ENCODE measurements around the gene VSTM2L.

Gene VSTM2L

DNA sequence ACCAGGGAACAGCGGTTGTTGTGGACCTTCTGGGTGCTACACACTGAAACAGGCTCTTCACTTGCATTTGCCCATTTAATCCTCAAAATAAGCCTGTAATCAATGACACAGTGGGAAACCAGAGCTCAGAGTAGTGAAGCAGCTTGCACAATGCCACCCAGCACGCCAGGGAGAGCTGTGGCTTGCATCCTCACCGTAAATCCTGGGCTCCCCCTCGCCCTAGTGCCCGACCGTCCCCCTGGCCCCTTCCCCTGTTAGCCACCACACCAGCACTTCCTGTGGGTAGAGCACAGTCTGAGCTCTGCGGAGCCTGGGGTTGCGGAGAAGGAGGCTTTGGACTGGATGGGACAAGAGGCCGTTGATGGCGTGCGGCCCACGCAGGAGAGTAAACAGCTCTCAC, 14.5 kb downstream of the VSTM2L start:
- no peak for DNase-seq (ENCODE audit: low read depth in 2 of 3, low spot score in 2 of 3)

DNA sequence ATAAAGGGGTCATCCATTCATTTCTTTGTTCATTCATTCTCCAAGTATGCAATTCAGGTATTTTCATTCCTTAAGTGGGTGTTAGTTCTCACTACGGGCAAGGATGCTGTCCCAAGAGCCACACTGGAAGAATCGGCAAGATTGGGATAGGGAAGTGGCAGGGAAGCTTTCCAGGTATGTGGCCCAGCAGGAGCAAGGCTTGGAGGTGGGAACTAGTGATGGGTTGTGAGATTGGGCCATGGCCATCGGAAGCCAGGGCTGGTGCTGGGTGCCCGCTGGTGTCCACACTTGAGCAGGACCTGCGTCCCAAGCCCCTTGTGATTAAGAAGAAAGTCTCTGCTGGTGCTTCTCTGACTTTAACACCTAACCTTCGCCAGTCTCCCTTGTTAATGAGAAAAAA, 15.1 kb downstream of the VSTM2L start:
- no peak for DNase-seq (ENCODE audit: low read depth in 2 of 3, low spot score in 2 of 3)

DNA sequence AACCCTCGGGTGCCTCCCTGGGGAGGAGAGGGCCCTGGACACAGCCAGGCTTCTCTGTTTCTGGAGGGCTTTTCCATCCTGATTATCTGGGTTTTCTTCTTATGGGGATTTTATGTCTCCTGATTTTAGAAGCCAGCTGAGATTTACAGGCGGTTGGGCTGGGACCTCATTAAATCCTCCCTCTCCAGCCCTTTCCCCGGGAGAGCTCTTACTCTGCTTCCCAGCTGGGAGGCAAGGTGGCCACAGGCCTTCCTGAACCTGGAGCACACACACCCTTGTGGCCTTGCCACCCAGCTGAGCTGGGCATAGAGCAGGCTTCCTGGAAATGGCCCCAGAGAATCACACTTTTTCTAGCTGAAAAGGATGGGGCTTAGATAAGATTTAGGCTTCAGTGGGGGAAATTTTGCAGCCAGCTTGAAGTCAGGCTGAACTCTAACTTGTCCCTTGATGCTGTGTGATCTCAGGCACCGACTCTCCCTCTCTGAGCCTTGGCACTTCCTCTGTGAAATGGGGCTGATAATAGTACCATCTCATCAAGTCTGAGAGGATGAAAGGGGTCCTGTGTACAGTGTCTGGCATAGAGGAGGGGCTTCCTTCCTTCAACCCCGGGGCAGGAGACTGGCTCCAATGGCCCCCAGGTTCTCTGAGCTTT, 16.6 kb downstream of the VSTM2L start:
- DNase-seq (ENCODE audit: low read depth in 2 of 3, low spot score in 2 of 3), result no peak

DNA sequence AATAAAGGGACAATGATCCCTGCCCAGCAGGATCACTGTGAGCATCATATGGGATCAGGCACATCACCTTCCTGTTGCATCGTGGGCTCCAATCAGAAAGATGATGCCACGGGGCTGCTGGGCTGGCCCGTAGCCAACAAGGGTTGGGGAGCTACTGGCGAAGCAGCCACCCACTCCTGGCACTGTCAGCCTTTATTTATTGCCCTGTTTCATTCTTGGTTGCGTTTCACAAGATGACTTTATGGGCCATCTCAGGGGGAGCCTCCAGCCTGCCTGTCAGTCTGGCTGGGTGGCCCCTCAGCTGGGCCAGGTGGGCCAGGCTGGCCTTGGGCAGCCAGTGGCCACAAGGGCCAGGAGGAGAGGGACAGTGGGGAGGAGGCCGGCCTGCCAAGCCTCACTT, 17.3 kb downstream of the VSTM2L start:
- DNase-seq (ENCODE audit: low read depth in 2 of 3, low spot score in 2 of 3), result no peak

DNA sequence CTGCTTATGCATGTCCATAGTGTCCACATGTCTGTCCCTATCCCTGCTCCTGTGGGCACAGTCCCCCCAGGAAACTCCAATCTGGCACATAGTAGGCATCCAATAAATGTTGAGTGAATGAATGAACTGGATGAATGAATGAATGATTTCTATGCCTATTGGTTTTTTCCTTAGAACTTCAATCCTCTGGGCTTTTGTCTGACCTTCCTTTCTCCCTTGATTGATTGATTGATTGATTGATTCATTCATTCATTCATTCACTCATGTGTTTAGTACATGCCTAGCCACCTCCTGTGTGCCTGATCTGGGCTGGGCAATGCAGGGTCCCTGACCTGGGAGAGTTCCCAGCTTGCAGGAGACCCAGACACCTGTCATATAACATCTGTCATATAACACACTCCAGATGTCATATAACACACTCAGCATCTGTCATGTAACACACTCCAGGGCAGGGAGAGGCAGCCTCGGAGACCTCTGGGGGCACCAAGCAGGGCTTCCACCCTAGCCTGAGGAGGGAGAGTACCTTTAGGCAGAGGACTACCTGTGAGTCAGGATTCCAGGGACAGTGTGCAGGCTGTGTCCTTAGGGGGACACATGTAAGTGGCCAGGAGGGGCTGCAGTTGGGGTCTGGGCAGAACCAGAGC, 17.9 kb downstream of the VSTM2L start:
- DNase-seq (ENCODE audit: low read depth in 2 of 3, low spot score in 2 of 3), result no peak

DNA sequence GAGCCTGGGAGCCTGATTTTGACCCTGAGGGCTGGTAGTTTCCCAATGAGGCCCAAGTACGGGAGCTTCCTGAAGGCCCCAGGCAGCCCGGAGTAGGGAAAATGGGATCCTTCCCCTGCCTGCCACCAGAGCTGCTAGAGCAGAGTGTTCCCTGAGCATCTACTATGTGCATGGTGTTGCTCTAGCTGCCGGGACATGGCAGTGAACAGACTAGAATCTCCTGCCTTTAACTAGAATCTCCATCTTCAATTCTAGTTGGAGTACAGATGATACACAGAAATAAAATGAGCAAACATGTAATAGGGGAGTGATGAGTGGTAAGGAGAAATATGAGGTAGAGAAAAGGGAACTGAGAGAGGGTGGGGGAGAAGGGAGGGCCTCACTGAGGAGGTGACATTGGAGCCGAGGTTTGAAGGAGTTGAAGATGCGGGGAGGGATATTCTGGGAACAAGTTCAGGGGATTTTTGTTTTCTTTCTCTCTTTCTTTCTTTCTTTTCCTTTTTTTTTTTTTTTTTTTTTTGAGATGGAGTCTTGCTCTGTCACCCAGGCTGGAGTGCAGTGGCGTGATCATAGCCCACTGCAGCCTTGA, 18.5 kb downstream of the VSTM2L start:
- DNase-seq (ENCODE audit: low read depth in 2 of 3, low spot score in 2 of 3), result no peak

DNA sequence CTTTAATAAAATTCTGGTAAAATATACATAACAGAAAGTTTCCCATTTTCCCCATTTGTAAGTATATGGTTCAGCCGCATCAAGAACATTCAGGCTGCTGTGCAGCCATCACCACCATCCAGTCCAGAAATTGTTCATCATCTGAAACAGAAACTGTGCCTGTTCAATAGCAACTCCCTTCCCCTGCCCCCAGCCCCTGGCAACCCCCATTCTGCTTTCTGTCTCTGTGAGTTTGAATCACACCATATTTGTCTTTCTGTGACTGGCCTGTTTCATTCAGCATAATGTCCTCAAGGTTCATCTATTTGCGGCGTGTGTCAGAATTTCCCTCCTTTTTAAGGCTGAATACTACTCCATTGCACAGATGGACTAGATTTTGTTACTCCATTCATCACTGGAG, 19.1 kb downstream of the VSTM2L start:
- no peak for DNase-seq (ENCODE audit: low read depth in 2 of 3, low spot score in 2 of 3)

DNA sequence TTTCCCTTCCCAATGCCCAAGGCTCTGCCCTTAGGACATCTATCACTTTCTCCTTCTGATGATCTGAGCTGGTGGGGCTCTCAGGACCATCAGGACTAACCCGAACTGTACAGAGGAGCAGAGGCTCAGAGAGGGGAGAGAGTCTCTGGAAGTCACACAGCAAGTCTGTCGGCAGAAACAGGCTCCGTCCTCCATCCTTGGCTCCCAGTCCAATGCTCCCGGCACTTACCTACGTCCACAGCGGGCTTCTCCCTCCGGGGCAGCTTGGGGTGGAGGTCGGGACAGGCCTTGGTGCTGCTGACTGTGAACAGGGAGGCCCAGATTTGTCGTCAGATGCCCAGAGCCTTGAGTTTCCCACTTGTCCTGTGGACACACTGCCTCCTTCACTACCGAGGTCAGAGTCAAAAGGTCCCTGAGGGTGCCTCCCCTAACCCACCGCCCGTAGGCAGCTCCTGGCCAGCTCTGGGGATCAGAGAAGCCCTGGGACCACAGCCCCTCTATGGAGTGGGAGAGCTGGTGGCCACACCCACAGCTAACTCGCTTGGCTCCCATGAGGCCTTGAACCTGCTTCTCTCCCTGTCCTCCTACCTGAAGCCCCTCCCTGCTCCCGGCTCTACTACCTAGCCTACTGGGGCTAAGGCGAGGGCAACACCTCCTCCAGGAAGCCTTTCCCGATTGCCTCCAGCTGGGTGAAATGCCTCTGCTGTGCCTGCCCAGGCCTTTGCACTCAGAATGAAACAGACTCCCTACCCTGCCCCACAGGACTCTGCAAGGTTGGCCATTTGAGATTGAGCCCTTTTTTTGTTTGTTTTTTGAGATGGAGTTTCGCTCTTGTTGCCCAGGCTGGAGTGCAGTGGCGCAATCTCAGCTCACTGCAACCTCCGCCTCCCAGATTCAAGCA, 22.6 kb downstream of the VSTM2L start:
- DNase-seq (ENCODE audit: low read depth in 2 of 3, low spot score in 2 of 3), result no peak

DNA sequence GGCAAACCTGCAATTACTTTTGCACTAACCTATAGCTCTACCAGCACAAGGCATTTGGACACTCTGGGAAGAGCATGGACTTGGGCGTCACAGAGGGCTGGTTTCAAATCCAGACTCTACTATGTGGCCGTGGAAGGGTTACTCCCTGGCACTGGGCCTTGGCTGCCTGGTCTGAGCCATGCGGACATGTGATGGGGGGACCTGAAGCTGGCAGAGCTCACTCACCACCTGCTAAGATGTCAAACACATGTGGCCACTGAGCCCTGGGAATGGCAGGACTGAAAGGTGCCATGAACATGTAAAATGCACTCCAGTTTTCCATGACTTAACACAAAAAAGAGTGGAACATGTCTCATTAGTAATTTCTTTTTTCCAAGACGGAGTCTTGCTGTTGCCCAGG, 23.7 kb downstream of the VSTM2L start:
- DNase-seq (ENCODE audit: low read depth in 2 of 3, low spot score in 2 of 3), result no peak

DNA sequence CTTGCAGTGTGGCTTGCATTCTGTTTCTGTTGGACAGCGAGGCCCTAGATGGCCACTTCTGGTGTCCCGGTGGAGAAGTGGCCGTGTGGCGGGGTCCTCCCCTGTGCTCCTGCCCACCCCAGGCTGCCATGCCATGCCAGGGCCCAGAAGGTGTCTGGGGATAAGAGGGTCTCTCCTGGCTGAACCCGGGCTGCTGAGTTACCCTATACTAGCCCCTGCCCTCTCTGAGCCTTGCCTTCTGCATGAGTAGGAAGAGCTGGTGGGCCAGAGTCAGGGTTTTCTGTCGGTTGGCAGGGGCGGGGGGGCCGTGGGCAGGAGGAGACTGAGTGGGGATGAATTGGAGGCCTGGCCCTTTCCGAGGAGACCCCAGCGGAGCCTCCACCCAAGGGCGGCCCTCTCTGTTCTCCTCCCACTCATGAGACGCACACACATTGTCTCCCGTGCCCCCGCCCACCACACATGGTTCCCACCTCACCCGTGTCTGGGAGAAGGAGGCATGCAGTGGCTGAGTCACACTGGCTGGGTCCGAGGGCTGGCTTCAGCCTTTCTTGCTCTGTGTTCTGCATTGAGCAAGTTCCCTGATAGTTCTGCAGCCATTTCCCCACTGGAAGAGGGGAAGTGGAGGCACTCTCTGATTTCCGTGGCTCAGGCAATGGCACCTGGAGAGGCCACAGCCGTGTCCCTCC, 24.6 kb downstream of the VSTM2L start:
- no peak for DNase-seq (ENCODE audit: low read depth in 2 of 3, low spot score in 2 of 3)

DNA sequence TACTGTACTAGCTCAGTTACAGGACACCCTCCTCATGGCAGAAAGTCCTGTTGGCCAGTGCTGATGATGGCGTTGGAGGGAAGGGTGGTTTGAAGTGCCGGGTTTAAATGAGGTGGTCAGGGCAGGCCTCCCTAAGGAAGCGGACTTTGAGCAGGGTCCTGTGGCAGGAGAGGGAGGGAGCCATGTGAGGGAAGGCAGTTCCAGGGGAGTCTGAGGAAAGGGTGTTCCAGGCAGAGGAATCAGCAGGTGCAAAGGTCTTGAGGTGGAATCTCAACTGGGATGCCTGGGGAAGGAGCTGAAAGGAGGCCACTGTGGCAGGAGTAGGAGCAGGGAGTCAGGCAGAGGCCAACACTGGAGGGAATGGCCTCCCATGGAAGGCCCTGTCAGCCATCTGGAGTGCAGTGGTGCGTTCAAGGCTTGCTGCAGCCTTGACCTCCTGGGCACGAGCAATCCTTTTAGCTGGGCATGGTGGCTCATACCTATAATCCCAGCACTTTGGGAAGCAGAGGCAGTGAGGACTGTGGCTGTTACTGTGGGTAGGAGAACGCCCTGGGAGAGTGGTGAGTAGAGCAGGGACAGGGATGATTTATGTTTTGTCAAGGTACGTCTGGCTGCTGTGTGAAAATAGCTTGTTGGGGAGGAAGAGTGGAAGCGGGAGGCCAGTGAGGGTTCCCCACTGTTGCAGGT, 26.2 kb downstream of the VSTM2L start:
- DNase-seq (ENCODE audit: low read depth in 2 of 3, low spot score in 2 of 3), result no peak

DNA sequence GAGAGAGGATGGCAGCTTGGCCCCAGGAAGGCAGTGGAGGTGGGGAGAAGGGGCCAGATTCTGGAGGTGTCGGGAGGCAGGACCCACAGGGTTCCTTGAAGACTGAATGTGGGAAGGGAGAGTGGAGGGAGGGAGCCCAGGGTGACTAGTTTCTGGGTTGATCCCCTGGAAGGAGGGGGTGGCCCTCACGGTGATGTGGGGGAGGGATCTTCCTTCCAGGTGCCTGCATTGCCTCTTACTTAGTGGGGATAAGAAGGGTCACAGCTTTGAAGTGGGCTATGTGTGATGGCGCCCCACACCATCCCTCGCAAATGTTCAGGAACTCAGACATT, 26.7 kb downstream of the VSTM2L start:
- DNase-seq (ENCODE audit: low read depth in 2 of 3, low spot score in 2 of 3), result no peak

DNA sequence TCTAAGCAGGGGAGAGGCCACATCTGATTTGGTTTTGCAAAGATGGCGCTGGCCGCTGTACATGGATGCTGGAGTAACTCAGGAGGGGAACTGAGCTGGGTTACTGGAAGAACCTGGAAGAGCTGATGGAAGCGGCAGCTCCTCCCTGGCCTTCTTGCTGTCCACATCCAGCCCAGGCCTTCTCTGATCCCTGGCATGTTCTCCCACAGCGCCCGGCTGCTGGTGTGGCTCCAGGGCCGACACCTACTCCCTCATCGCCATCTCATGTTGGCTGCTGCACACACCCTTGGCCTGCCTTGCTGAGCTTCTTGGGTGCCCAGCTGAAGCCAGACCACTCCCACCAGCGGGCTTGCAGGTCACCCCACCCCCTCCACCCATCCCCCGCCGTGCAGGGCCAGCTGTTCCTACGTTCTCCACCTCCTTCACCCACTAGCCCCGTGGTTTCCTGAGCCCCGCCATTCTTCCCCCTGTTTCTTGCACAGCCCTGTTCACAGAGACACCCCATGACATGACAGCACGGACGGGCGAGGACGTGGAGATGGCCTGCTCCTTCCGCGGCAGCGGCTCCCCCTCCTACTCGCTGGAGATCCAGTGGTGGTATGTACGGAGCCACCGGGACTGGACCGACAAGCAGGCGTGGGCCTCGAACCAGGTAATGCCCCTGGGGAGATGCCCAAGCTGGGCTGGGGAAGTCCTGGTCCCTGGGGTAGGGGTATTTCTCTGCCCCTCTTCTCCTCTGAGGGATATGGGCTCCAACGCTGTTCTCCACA, 28.4 kb downstream of the VSTM2L start:
- no peak for DNase-seq (ENCODE audit: low read depth in 2 of 3, low spot score in 2 of 3)

DNA sequence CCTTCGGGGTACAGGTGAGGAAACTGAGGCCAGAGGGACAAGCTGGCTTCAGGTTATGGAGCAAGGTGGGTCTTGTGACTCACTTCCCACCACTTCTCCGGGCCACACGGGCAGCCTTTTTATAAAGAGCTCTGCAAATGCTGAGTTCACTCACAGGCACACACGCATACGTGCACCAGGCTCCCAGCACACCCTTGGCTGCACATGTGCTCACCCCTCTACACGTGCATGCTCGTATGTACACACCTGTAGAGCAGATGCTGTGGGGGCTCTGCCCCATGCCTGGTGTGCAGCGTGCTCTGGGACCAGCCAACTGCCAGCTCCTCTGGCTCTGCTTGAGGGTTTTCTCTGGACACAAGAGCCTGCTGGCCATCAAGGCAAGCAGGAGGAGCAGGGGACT, 29.1 kb downstream of the VSTM2L start:
- no peak for DNase-seq (ENCODE audit: low read depth in 2 of 3, low spot score in 2 of 3)

DNA sequence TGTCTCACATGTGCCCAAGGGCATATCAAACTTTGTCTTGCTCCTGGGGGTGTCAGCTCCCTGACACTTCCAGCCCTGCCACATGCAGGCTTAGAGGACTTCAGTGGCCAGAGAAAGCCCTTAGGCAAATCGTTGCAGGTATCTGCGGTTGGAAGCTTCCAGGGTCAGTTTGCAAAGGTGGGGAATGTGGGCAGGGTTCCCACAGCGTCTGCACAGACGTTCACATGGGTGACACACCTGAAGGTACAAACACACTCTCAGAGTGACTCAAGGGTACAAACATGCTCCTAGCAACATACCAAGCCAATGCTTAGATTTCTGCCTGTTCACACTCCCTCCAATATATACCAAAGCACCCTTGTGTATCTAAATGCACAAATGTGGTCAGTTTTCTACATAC, 30.0 kb downstream of the VSTM2L start:
- DNase-seq (ENCODE audit: low read depth in 2 of 3, low spot score in 2 of 3), result no peak

DNA sequence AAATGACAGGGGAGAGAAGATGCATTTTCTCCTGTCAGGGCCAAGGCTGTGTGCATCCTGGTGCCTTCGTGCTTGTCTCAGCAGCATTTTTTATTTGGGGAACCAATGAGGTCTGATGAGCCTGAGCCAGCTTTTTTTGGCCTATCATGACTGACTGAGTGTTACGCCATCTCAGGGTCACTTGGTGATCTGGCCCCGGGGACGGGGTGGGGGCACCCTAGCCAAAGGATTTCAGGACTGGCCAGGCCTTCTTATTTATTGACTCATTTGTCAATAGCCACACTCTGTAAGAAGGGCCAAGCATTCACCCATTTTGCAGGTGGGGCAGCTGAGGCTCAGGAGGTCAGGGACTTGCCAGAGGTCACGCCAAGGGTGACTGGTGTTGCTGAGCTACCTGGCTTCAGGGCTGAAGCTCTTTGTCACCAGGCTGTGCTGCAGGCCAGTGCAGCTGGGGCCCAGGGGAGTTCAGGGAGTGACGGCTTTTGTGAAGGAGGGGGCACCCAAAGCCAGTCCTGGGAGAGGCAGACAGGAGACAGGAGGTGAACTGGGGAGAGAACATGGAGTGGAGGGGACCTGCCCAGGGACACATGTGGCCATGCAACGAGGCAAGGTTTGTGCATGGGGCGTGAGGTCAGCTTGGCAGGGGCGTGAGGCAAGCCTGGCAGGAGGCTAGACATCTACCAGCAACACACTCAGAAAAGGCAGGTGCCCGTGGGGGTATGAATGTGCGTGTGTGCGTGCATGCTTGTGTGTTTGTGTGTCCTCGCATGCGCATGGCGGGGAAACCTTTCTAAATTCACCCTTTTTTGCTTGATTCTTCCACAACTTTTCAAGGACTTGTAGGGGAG, 31.1 kb downstream of the VSTM2L start:
- no peak for DNase-seq (ENCODE audit: low read depth in 2 of 3, low spot score in 2 of 3)

DNA sequence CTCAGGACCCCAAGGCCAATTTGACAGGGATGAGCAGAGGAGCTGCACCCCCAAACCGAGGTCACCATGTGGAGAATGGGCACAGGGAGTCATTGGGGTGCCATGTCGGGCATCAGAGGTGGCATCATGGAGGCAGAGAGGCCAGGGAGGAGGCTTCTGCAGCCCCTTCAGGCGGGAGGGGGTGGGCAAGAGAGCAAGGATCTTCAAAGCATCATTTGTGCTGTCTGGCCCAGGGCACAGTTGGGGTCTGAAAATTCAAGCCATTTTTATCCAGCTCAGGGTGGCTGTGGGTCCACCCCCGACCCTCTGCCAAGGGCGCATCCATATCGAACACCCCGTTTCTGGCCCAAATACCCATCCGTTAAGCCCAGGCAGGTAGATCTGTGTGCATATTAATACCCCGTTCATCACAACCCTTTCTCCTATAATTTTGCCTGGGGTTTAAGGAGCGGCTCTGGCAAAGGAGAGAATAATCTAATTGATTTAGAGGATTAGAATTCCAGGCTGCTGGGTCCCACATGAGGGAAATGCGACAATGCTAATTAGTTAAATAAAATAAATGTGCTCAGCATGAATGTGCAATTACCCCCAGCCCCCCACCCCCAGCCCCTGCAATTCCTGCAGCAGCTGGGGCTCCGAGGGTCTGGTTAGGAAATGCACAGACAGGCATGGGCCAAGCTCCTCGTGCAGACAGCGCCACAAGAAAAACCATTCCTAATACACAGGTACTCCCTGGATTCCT, 31.9 kb downstream of the VSTM2L start:
- DNase-seq (ENCODE audit: low read depth in 2 of 3, low spot score in 2 of 3), result no peak

DNA sequence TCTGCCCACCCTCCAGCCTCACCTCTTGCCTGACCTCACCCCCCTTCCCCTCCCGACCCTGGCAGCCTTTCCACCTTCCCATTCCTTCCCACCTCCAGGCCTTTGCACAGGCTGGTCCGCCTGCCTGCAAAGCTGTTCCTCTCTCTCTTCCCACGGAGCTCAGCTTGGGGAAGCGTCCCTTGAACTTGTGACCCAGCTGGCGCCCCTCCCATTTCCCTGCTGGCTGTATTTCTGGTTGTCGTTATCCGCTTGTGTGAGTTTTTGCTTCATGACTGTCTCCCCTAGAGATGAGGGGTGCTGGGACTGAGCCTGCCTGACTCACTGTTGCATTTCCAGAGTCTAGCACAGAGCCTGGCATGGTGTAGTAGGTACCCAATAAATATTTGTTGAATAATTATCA, 32.5 kb downstream of the VSTM2L start:
- no peak for DNase-seq (ENCODE audit: low read depth in 2 of 3, low spot score in 2 of 3)
